Peyer's patch (tissue), 4 donors: Measurements from ENCODE around the gene PDSS2. TPM values are rescaled to one million over a fixed set of nuclear protein-coding genes. Genes with fewer than 3 reads are reported as not detected.
"Not testable (repeated sequence)": the region's sequence is repeated elsewhere in the genome, so short reads cannot be mapped to it uniquely, and the experiment has no call there.

ENCODE experiments used
- DNase-seq, 3 donors: peaks; one replicate each; pipeline ENCODE4 v3.0.0-alpha.2; 2017 to 2019
- H3K27ac ChIP-seq, 4 donors: fragments of 200-600 bp; sonication (generic); one replicate each; pipeline ENCODE4 v1.5.1; 2016 to 2019
- H3K27me3 ChIP-seq, 2 donors: fragments of 200-600 bp; sonication (generic); one replicate each; pipeline ENCODE4 v1.5.1; 2019
- H3K36me3 ChIP-seq, 3 donors: fragments of 200-600 bp; sonication (generic); one replicate each; pipeline ENCODE4 v1.5.1; 2016 to 2019
- H3K4me1 ChIP-seq, 4 donors: fragments of 200-600 bp; sonication (generic); one replicate each; pipeline ENCODE4 v1.5.1; 2016 to 2019
- H3K4me3 ChIP-seq, 4 donors: fragments of 200-600 bp; sonication (generic); 1 replicate in 3 of 4; 2 replicates in 1 of 4; pipeline ENCODE4 v1.5.1; 2016 to 2019; ENCODE audit warnings: mild to moderate bottlenecking in 1 of 4
- H3K9me3 ChIP-seq, 4 donors: fragments of 200-600 bp; sonication (generic); one replicate each; pipeline ENCODE4 v1.5.1; 2016 to 2019; ENCODE audit warnings: mild to moderate bottlenecking in 1 of 4
- POLR2A ChIP-seq, 2 donors: fragments of 450-650 bp; IDR thresholded peaks; one replicate each; pipeline ENCODE4 v1.5.1; 2017; ENCODE audit warnings: antibody characterized with exemption in 2 of 2, mild to moderate bottlenecking in 2 of 2, moderate library complexity in 2 of 2
- total RNA-seq, 4 donors: library from RNA; depleted of rRNA; stranded (reverse); fragments of >200 nt; gene quantifications; one replicate each; pipeline ENCODE4 v1.1.0, GENCODE V29; 2016
- TF ChIP-seq, protein P1 (sequence below), 6 experiments: fragments of 450-650 bp in 4 of 6; fragments of 200-600 bp in 2 of 6; sonication (generic) in 1 of 6; IDR thresholded peaks; one replicate each; pipeline ENCODE4 v1.5.1; 2017 to 2019; ENCODE audit warnings: antibody characterized with exemption in 6 of 6, mild to moderate bottlenecking in 3 of 6, moderate library complexity in 1 of 6

Gene PDSS2
- total RNA-seq, 4 donors from 2014 or later = 9.5 to 16.5 (median 15.4) TPM

- H3K9me3 ChIP-seq = no peaks in the 10 kb centered on the region
These were observed 21.7 kb downstream of the PDSS2 start for GRCh38 chr6:107437691-107438090.

DNA sequence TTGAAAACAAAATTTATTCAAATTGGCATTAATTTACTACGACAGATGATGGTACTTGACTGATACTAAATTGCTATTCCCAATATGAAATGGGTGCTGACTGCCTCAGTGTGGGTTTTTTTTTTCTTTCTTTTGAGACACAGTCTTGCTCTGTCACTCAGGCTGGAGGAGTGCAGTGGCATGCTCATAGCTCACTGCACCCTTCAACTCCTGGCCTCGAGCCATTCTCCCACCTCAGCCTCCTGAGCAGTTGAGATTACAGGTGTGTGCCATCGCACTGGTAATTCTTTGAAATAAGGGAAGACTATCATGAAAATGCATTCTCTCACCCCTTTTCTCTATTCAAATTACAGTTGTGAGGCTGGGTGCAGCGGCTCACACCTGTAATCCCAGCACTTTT lies 22.5 kb downstream of the PDSS2 start:
- DNase-seq = no peak
- no peaks in the 10 kb centered on the region for H3K36me3 ChIP-seq
- TF ChIP-seq, protein P1, sequence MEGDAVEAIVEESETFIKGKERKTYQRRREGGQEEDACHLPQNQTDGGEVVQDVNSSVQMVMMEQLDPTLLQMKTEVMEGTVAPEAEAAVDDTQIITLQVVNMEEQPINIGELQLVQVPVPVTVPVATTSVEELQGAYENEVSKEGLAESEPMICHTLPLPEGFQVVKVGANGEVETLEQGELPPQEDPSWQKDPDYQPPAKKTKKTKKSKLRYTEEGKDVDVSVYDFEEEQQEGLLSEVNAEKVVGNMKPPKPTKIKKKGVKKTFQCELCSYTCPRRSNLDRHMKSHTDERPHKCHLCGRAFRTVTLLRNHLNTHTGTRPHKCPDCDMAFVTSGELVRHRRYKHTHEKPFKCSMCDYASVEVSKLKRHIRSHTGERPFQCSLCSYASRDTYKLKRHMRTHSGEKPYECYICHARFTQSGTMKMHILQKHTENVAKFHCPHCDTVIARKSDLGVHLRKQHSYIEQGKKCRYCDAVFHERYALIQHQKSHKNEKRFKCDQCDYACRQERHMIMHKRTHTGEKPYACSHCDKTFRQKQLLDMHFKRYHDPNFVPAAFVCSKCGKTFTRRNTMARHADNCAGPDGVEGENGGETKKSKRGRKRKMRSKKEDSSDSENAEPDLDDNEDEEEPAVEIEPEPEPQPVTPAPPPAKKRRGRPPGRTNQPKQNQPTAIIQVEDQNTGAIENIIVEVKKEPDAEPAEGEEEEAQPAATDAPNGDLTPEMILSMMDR (IDR thresholded peaks at IDR 0.05) = no peak
- no peak for TF ChIP-seq POLR2A (IDR thresholded peaks at IDR 0.05)
- no peaks in the 10 kb centered on the region for H3K9me3 ChIP-seq
- H3K27ac ChIP-seq = no peak overlapping the region
- no peaks in the 10 kb centered on the region for H3K4me1 ChIP-seq
- H3K27me3 ChIP-seq = no peaks in the 10 kb centered on the region
- no peak overlapping the region for H3K4me3 ChIP-seq

More at GRCh38 chr6:107437691-107438090, 21.7 kb downstream of the PDSS2 start:
- DNase-seq = no peak
- no peaks in the 10 kb centered on the region for H3K4me1 ChIP-seq
- H3K36me3 ChIP-seq = no peaks in the 10 kb centered on the region
- H3K27me3 ChIP-seq = no peaks in the 10 kb centered on the region
- TF ChIP-seq, protein P1 (IDR thresholded peaks at IDR 0.05) = no peak
- no peak for TF ChIP-seq POLR2A (IDR thresholded peaks at IDR 0.05)
- H3K27ac ChIP-seq = no peak overlapping the region
- no peak overlapping the region for H3K4me3 ChIP-seq

DNA sequence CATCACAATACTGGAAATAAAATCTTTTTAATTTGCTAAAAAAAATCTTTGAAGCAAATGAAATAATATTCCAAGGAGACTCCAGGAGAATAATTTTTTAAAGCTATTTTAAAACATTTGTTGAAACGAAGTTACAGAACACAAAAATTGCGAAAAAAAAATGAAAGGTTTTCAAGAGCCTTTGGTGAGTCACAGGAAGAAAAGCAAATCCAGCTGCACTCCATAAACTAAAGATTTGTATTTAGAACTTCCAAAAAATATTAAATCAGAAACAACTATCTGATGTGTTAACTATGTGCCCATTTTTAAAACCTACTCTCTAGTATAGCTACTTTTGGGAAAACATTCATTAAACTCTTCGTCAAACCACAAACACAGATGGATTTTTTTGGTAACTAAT lies 23.6 kb downstream of the PDSS2 start:
- no peak for DNase-seq
- Histone ChIP-seq H3K36me3 (no peaks in the 10 kb centered on the region), H3K4me1 (no peaks in the 10 kb centered on the region), H3K27me3 (no peaks in the 10 kb centered on the region), H3K27ac (no peak overlapping the region), H3K4me3 (no peak overlapping the region), H3K9me3 (no peaks in the 10 kb centered on the region)
- TF ChIP-seq POLR2A (IDR thresholded peaks at IDR 0.05) = no peak
- TF ChIP-seq, protein P1 (IDR thresholded peaks at IDR 0.05) = no peak

GRCh38 chr6:107434812-107435211 lies 24.6 kb downstream of the PDSS2 start:
- H3K4me3 ChIP-seq = no peak overlapping the region
- H3K36me3 ChIP-seq = no peaks in the 10 kb centered on the region
- no peaks in the 10 kb centered on the region for H3K4me1 ChIP-seq
- no peak for DNase-seq
- TF ChIP-seq POLR2A (IDR thresholded peaks at IDR 0.05) = no peak
- TF ChIP-seq, protein P1 (IDR thresholded peaks at IDR 0.05) = no peak
- no peak overlapping the region for H3K27ac ChIP-seq
- H3K27me3 ChIP-seq = no peaks in the 10 kb centered on the region
- no peaks in the 10 kb centered on the region for H3K9me3 ChIP-seq

GRCh38 chr6:107425951-107426350 lies 33.4 kb downstream of the PDSS2 start:
- not testable (repeated sequence) for DNase-seq, H3K36me3 ChIP-seq, H3K27me3 ChIP-seq, H3K9me3 ChIP-seq, H3K27ac ChIP-seq, H3K4me3 ChIP-seq, H3K4me1 ChIP-seq

- TF ChIP-seq, protein P1 (IDR thresholded peaks at IDR 0.05) = no peak
- TF ChIP-seq POLR2A (IDR thresholded peaks at IDR 0.05) = no peak
- Histone ChIP-seq H3K9me3 (peaks cover 0 to 8% (median 4%) of the 10 kb centered on the region in 4 donors), H3K27me3 (no peaks in the 10 kb centered on the region), H3K4me1 (no peaks in the 10 kb centered on the region), H3K4me3 (no peak overlapping the region), H3K36me3 (no peaks in the 10 kb centered on the region), H3K27ac (no peak overlapping the region)
- DNase-seq = no peak
These were observed 35.8 kb downstream of the PDSS2 start for GRCh38 chr6:107423474-107423990.
